IMR-90 (cell line): ENCODE measurements around the gene TPPP3. TPM values are rescaled to one million over a fixed set of nuclear protein-coding genes. Genes with fewer than 3 reads are reported as not detected.
"Not testable (repeated sequence)": the region's sequence is repeated elsewhere in the genome, so short reads cannot be mapped to it uniquely, and the experiment has no call there.

Source experiments
- ATAC-seq: fragments of 200-7000 bp; cut with Tn5 transposase; 2 replicates; pipeline ENCODE4 v1.9.1; 2020; ENCODE audit warnings: low read depth, mild to moderate bottlenecking, moderate library complexity
- BruUV-seq: library from RNA; stranded (reverse); fragments of 400-500 nt; replicated peaks from 2 replicates; lab custom pipeline; 2021; lab: Mats Ljungman, UMichigan
- CTCF ChIA-PET: fragments of 300-600 bp; formaldehyde crosslinking; extraction: SDS; loops from one replicate; lab custom pipeline; 2021; ENCODE audit warnings: antibody characterized with exemption; lab: Yijun Ruan, JAX
- POLR2A ChIA-PET: fragments of 300-600 bp; sonication (Branson Sonifier 250); formaldehyde crosslinking; loops from one replicate; lab custom pipeline; 2022; ENCODE audit warnings: antibody characterized with exemption; ENCODE audit not compliant: unreplicated experiment; lab: Charles Lee
- DNase-seq: peaks from one replicate; pipeline ENCODE4 v3.0.0; 2013
- H2AFZ ChIP-seq: replicated peaks from 2 replicates; pipeline ENCODE3; 2013; ENCODE audit warnings: low read length, mild to moderate bottlenecking; ENCODE audit not compliant: poor library complexity
- H2AK5ac ChIP-seq: 2 replicates; pipeline ENCODE4 v1.6.1; 2013; ENCODE audit warnings: low read depth, low read length, inconsistent platforms
- H2AK9ac ChIP-seq: replicated peaks from 2 replicates; pipeline ENCODE3; 2013; ENCODE audit warnings: mild to moderate bottlenecking, low read depth, low read length, moderate library complexity; ENCODE audit not compliant: poor library complexity
- H2BK120ac ChIP-seq: 2 replicates; pipeline ENCODE4 v1.6.1; 2013; ENCODE audit warnings: low read depth, low read length, inconsistent platforms
- H2BK15ac ChIP-seq: 3 replicates; pipeline ENCODE4 v1.6.1; 2013; ENCODE audit warnings: low read depth, low read length, inconsistent platforms
- H2BK20ac ChIP-seq: 2 replicates; pipeline ENCODE4 v1.6.1; 2013; ENCODE audit warnings: low read depth, mild to moderate bottlenecking, inconsistent platforms, low read length, moderate library complexity
- H2BK5ac ChIP-seq: 2 replicates; pipeline ENCODE4 v1.6.1; 2013; ENCODE audit warnings: mild to moderate bottlenecking, low read depth, low read length, inconsistent platforms; ENCODE audit not compliant: poor library complexity, severe bottlenecking
- H3K14ac ChIP-seq: replicated peaks from 2 replicates; pipeline ENCODE4 v1.6.1; 2013; ENCODE audit warnings: low read depth, low read length, inconsistent platforms
- H3K18ac ChIP-seq: 2 replicates; pipeline ENCODE4 v1.6.1; 2013; ENCODE audit warnings: low read depth, low read length, control low read depth
- H3K23ac ChIP-seq: 2 replicates; pipeline ENCODE4 v1.6.1; 2013; ENCODE audit warnings: low read depth, low read length, inconsistent platforms
- H3K27ac ChIP-seq: 2 replicates; pipeline ENCODE4 v1.5.1; 2013; ENCODE audit warnings: mild to moderate bottlenecking, control low read depth, low read length; ENCODE audit not compliant: insufficient read depth
- H3K27me3 ChIP-seq: 2 replicates; pipeline ENCODE4 v1.6.1; 2013; ENCODE audit warnings: low read length; ENCODE audit not compliant: control insufficient read depth, insufficient read depth
- H3K36me3 ChIP-seq: 2 replicates; pipeline ENCODE4 v1.6.1; 2013; ENCODE audit warnings: low read length, mixed read lengths; ENCODE audit not compliant: control insufficient read depth, insufficient read depth
- H3K4ac ChIP-seq: 2 replicates; pipeline ENCODE4 v1.6.1; 2013; ENCODE audit warnings: low read depth, low read length, inconsistent platforms
- H3K4me1 ChIP-seq: 2 replicates; pipeline ENCODE4 v1.6.1; 2013; ENCODE audit warnings: low read length, mixed read lengths; ENCODE audit not compliant: control insufficient read depth, insufficient read depth
- H3K4me2 ChIP-seq: 2 replicates; pipeline ENCODE4 v1.6.1; 2013; ENCODE audit warnings: low read depth, mild to moderate bottlenecking, control low read depth, low read length, moderate library complexity
- H3K4me3 ChIP-seq: 2 replicates; pipeline ENCODE4 v1.5.1; 2013; ENCODE audit warnings: low read depth, mild to moderate bottlenecking, control low read depth, low read length, moderate library complexity; ENCODE audit not compliant: insufficient read depth
- H3K56ac ChIP-seq: 2 replicates; pipeline ENCODE4 v1.6.1; 2013; ENCODE audit warnings: low read length, inconsistent platforms; ENCODE audit not compliant: insufficient read depth; ENCODE audit errors: extremely low read depth
- H3K79me1 ChIP-seq, 2 experiments: 2 replicates each; pipeline ENCODE4 v1.6.1; 2013; ENCODE audit warnings: low read length in 2 of 2, inconsistent platforms in 1 of 2, low read depth in 1 of 2
- H3K9ac ChIP-seq: 2 replicates; pipeline ENCODE4 v1.6.1; 2013; ENCODE audit warnings: low read depth, low read length, control low read depth
- H3K9me1 ChIP-seq: 2 replicates; pipeline ENCODE4 v1.6.1; 2013; ENCODE audit warnings: low read length, inconsistent platforms; ENCODE audit not compliant: insufficient read depth
- H3K9me3 ChIP-seq: 2 replicates; pipeline ENCODE4 v1.6.1; 2013; ENCODE audit warnings: low read length; ENCODE audit not compliant: control insufficient read depth, insufficient read depth
- H4K20me1 ChIP-seq: 2 replicates; pipeline ENCODE4 v1.6.1; 2013; ENCODE audit warnings: low read length, inconsistent platforms; ENCODE audit not compliant: insufficient read depth
- H4K5ac ChIP-seq: 2 replicates; pipeline ENCODE4 v1.6.1; 2013; ENCODE audit warnings: mild to moderate bottlenecking, low read depth, low read length, control low read depth
- H4K8ac ChIP-seq, 2 experiments: 2 replicates each; pipeline ENCODE4 v1.6.1; 2013; ENCODE audit warnings: low read depth in 2 of 2, low read length in 2 of 2, control low read depth in 1 of 2, inconsistent platforms in 1 of 2
- H4K91ac ChIP-seq: 2 replicates; pipeline ENCODE4 v1.6.1; 2013; ENCODE audit warnings: low read depth, low read length, inconsistent platforms; ENCODE audit not compliant: insufficient read depth
- WGBS, 2 experiments: methylation state at CpG; one replicate each; pipeline versions ENCODE4 v1.1.5 to v1.1.7; 2013; ENCODE audit warnings: missing lambda C conversion rate in 2 of 2; ENCODE audit not compliant: insufficient read length in 1 of 2; ENCODE audit errors: extremely low coverage in 2 of 2; 5-methylcytosine and 5-hydroxymethylcytosine counted together
- dilution Hi-C: fragments of 300-500 bp; cut with HindIII; formaldehyde crosslinking; loops from one replicate; pipeline ENCODE4 v1.14.3; 2018; ENCODE audit warnings: low sequenced_read_pairs; ENCODE audit not compliant: unreplicated experiment
- in situ Hi-C: fragments of 300-500 bp; cut with MboI; formaldehyde crosslinking; loops from 3 replicates; pipeline ENCODE4 v1.14.3; 2019; ENCODE audit warnings: low sequenced_read_pairs, inconsistent platforms, mixed read lengths
- intact Hi-C: fragments of 100-400 bp; cut with micrococcal nuclease; formaldehyde crosslinking; loops from 2 replicates; pipeline ENCODE4 v1.10.0; 2022
- polyA plus RNA-seq, 3 experiments: library from polyadenylated mRNA; depleted of rRNA; stranded (reverse); fragments of >200 nt; gene quantifications; 2 replicates each; pipeline ENCODE4 v1.2.3, GENCODE V29; 2012; ENCODE audit warnings: low replicate concordance in 1 of 3
- total RNA-seq: library from RNA; depleted of rRNA; stranded (reverse); fragments of >200 nt; gene quantifications from 2 replicates; pipeline ENCODE4 v1.2.3, GENCODE V29; 2012

Gene TPPP3
- total and polyA plus RNA-seq, 2 of the 4 experiments (the other 2 are of a cell fraction): 0.54 to 2.4 TPM

DNA sequence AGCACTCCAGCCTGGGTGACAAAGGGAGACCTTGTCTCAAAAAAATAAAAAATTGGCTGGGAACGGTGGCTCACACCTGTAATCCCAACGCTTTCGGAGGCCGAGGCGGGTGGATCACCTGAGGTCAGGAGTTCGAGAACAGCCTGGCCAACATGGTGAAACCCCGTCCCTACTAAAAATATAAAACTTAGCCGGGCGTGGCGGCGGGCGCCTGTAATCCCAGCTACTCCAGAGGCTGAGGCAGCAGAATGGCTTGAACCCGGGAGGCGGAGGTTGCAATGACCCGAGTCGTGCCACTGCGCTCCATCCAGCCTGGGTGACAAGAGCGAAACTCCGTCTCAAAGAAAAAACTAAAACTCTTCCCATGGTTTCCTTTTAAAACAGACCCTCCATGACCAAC is 22.1 kb upstream of the TPPP3 start:
- H3K9me3 ChIP-seq, H3K27me3 ChIP-seq, DNase-seq, H3K9me1 ChIP-seq, H2BK15ac ChIP-seq, H3K36me3 ChIP-seq, H3K4me1 ChIP-seq, H4K20me1 ChIP-seq, ATAC-seq, CTCF ChIA-PET, H2BK120ac ChIP-seq, in situ Hi-C loops, intact Hi-C loops, dilution Hi-C loops, H3K56ac ChIP-seq, H3K27ac ChIP-seq, BruUV-seq, POLR2A ChIA-PET, H2AFZ ChIP-seq, H2AK9ac ChIP-seq, H2BK5ac ChIP-seq, H3K18ac ChIP-seq, H4K5ac ChIP-seq: not testable (repeated sequence)
- peak overlapping the region; percentile 87 for H3K14ac ChIP-seq
- H3K4me3 ChIP-seq: peak overlapping the region; percentile 78
- 0 out of 2 replicates have a peak overlapping the region, but pooled peaks have one; percentile 14 for H2BK20ac ChIP-seq
- peak overlapping the region; percentile 86 for H3K9ac ChIP-seq
- peaks cover 2 to 15% of the 10 kb centered on the region in 2 experiments; a peak in 3 of 4 replicates for H3K79me1 ChIP-seq
- peak overlapping the region; percentile 79 for H3K23ac ChIP-seq
- peak overlapping the region; percentile 95; a peak in 2 of 4 replicates for H4K8ac ChIP-seq
- peak overlapping the region; percentile 78; the same call in 1 of the 2 replicates for H4K91ac ChIP-seq
- peak overlapping the region; percentile 83 for H3K4me2 ChIP-seq
- 90% methylated on average over 9 of the region's 19 CpGs; no CpG with 5 or more reads in 1 of the 2 experiments for WGBS, 2 experiments
- peak overlapping the region; percentile 73; the same call in 1 of the 2 replicates for H3K4ac ChIP-seq
- H2AK5ac ChIP-seq: 0 out of 2 replicates have a peak overlapping the region, but pooled peaks have one; percentile 13
